HG03103 (cell line): ENCODE data around the gene RABEP1.
"Not testable (repeated sequence)": the region's sequence is repeated elsewhere in the genome, so short reads cannot be mapped to it uniquely, and the experiment has no call there.

ENCODE experiments used
- ATAC-seq: cut with Tn5 transposase; IDR thresholded peaks from one replicate; pipeline ENCODE4 v1.9.1; 2021; ENCODE audit warnings: low read depth; ENCODE audit not compliant: unreplicated experiment

RABEP1 gene

GRCh38 chr17:5418858-5419355 is 136.8 kb downstream of the RABEP1 start:
- no peak for ATAC-seq

- peak; percentile 78 for ATAC-seq
Observed at GRCh38 chr17:5419356-5419958, 137.4 kb downstream of the RABEP1 start, which contains the start of gene NUP88. TSS of gene NUP88 (minus strand) at chr17:5419662. CDS start at chr17:5419650, 12 bp downstream.

GRCh38 chr17:5419959-5420653 is 138.0 kb downstream of the RABEP1 start, which contains the start of gene RPAIN:
TSS of gene RPAIN (plus strand) at chr17:5420182. CDS start at chr17:5420211, 29 bp downstream.
- ATAC-seq: peak; percentile 51

GRCh38 chr17:5422505-5422904 is 140.4 kb downstream of the RABEP1 start:
- ATAC-seq: no peak

DNA sequence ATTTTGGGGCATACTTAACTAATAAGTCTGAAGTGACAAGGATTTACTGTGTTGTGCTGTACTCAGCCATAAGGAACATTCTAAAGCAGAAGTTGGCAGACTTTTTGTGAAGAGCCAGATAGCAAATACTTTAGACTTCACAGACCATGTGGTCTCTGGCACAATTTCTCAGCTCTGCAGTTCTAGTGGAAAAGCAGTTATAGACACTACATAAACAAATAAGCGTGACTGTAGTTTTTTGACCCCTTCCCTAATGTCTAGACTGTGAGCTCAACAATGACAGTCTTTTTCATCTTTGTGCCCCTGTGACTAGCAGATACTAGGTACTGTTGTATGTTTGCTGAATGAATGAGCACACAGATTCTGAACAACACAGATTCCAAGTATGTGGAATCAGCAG is 142.8 kb downstream of the RABEP1 start:
- ATAC-seq: no peak

DNA sequence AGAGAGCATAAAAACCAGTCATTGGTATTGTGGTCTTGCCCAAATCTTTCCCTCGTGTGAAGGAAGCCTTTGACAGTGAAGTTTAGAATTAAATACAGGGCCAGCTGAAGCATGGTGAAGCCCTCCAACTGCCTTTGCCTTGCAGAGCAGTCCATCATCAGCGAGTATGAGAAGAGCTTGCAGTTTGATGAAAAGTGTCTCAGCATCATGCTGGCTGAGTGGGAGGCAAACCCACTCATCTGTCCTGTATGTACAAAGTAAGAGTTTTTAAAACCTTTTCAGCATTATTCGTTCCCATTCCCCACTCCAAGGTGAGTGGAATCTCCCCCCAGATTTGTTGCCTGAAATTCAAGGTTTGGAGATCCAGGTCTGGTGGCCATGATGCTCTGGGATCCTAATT is 143.7 kb downstream of the RABEP1 start:
- ATAC-seq: no peak

GRCh38 chr17:5429191-5429887 is 147.3 kb downstream of the RABEP1 start:
- no peak for ATAC-seq

GRCh38 chr17:5430413-5430999 is 148.4 kb downstream of the RABEP1 start:
- ATAC-seq: no peak

GRCh38 chr17:5431234-5431633 is 149.2 kb downstream of the RABEP1 start:
- not testable (repeated sequence) for ATAC-seq

- no peak for ATAC-seq
Observed at GRCh38 chr17:5431949-5432556, 150.0 kb downstream of the RABEP1 start.

GRCh38 chr17:5434984-5435383 is 152.9 kb downstream of the RABEP1 start:
- ATAC-seq: no peak
